ENCODE data around the gene RASGRF2. TPM values are rescaled to one million over a fixed set of nuclear protein-coding genes. Genes with fewer than 3 reads are reported as not detected.

RASGRF2 gene
- total RNA-seq, 1 donor from 2014 or later = 1.4 TPM

- Mint-ChIP-seq H3K4me1 (ENCODE audit: low read depth, unreplicated experiment) (peaks cover 13% of the 10 kb centered on the region), H3K9me3 (ENCODE audit: unreplicated experiment) (peaks cover 9% of the 10 kb centered on the region), H3K27me3 (ENCODE audit: unreplicated experiment) (peaks cover 14% of the 10 kb centered on the region), H3K36me3 (ENCODE audit: unreplicated experiment) (peaks cover 7% of the 10 kb centered on the region), H3K4me3 (ENCODE audit: unreplicated experiment) (no peak overlapping the region), H3K27ac (ENCODE audit: unreplicated experiment) (no peak overlapping the region)
- TF ChIP-seq CTCF (IDR thresholded peaks at IDR 0.05; ENCODE audit: partially characterized antibody, unreplicated experiment) = no peak
- no peak for DNase-seq
These were observed 2.7 kb downstream of the RASGRF2 start for GRCh38 chr5:80962630-80963520.

GRCh38 chr5:80963521-80963895, 3.3 kb downstream of the RASGRF2 start:
- H3K27ac Mint-ChIP-seq (ENCODE audit: unreplicated experiment) = no peak overlapping the region
- H3K36me3 Mint-ChIP-seq (ENCODE audit: unreplicated experiment) = peaks cover 7% of the 10 kb centered on the region
- peaks cover 9% of the 10 kb centered on the region for H3K9me3 Mint-ChIP-seq (ENCODE audit: unreplicated experiment)
- TF ChIP-seq CTCF (IDR thresholded peaks at IDR 0.05; ENCODE audit: partially characterized antibody, unreplicated experiment) = no peak
- DNase-seq = no peak
- peaks cover 16% of the 10 kb centered on the region for H3K27me3 Mint-ChIP-seq (ENCODE audit: unreplicated experiment)
- H3K4me3 Mint-ChIP-seq (ENCODE audit: unreplicated experiment) = no peak overlapping the region
- H3K4me1 Mint-ChIP-seq (ENCODE audit: low read depth, unreplicated experiment) = peaks cover 12% of the 10 kb centered on the region

GRCh38 chr5:80963966-80964481, 3.9 kb downstream of the RASGRF2 start:
- no peak for TF ChIP-seq CTCF (IDR thresholded peaks at IDR 0.05; ENCODE audit: partially characterized antibody, unreplicated experiment)
- peaks cover 16% of the 10 kb centered on the region for H3K27me3 Mint-ChIP-seq (ENCODE audit: unreplicated experiment)
- peaks cover 12% of the 10 kb centered on the region for H3K4me1 Mint-ChIP-seq (ENCODE audit: low read depth, unreplicated experiment)

GRCh38 chr5:80964491-80964890, 4.3 kb downstream of the RASGRF2 start:
- no peak for DNase-seq
- Mint-ChIP-seq H3K9me3 (ENCODE audit: unreplicated experiment) (peaks cover 7% of the 10 kb centered on the region), H3K27me3 (ENCODE audit: unreplicated experiment) (peaks cover 14% of the 10 kb centered on the region), H3K4me1 (ENCODE audit: low read depth, unreplicated experiment) (peaks cover 7% of the 10 kb centered on the region), H3K36me3 (ENCODE audit: unreplicated experiment) (peaks cover 5% of the 10 kb centered on the region), H3K4me3 (ENCODE audit: unreplicated experiment) (no peak overlapping the region), H3K27ac (ENCODE audit: unreplicated experiment) (no peak overlapping the region)
- no peak for TF ChIP-seq CTCF (IDR thresholded peaks at IDR 0.05; ENCODE audit: partially characterized antibody, unreplicated experiment)

More at GRCh38 chr5:80963966-80964481, 3.9 kb downstream of the RASGRF2 start:
- no peak overlapping the region for H3K4me3 Mint-ChIP-seq (ENCODE audit: unreplicated experiment)
- peaks cover 9% of the 10 kb centered on the region for H3K9me3 Mint-ChIP-seq (ENCODE audit: unreplicated experiment)
- peaks cover 7% of the 10 kb centered on the region for H3K36me3 Mint-ChIP-seq (ENCODE audit: unreplicated experiment)
- no peak overlapping the region for H3K27ac Mint-ChIP-seq (ENCODE audit: unreplicated experiment)
- no peak for DNase-seq

GRCh38 chr5:80964919-80965318, 4.8 kb downstream of the RASGRF2 start:
- H3K36me3 Mint-ChIP-seq (ENCODE audit: unreplicated experiment) = peaks cover under 1% of the 10 kb centered on the region
- peaks cover 3% of the 10 kb centered on the region for H3K4me1 Mint-ChIP-seq (ENCODE audit: low read depth, unreplicated experiment)
- no peak for TF ChIP-seq CTCF (IDR thresholded peaks at IDR 0.05; ENCODE audit: partially characterized antibody, unreplicated experiment)
- H3K27ac Mint-ChIP-seq (ENCODE audit: unreplicated experiment) = no peak overlapping the region
- H3K27me3 Mint-ChIP-seq (ENCODE audit: unreplicated experiment) = peaks cover 10% of the 10 kb centered on the region
- H3K9me3 Mint-ChIP-seq (ENCODE audit: unreplicated experiment) = peaks cover 3% of the 10 kb centered on the region
- H3K4me3 Mint-ChIP-seq (ENCODE audit: unreplicated experiment) = no peak overlapping the region
- DNase-seq = no peak

All from glutamatergic neuron (in vitro differentiated cells).